HepG2 (cell line): ENCODE measurements around the gene LGALS7B. TPM values are rescaled to one million over a fixed set of nuclear protein-coding genes. Genes with fewer than 3 reads are reported as not detected.
"Not testable (repeated sequence)": the region's sequence is repeated elsewhere in the genome, so short reads cannot be mapped to it uniquely, and the experiment has no call there.

Source experiments
- ATAC-seq: fragments of 200-7000 bp; cut with Tn5 transposase; 3 replicates; pipeline ENCODE4 v1.9.1; 2020; ENCODE audit warnings: mild to moderate bottlenecking, moderate library complexity
- BruUV-seq: library from RNA; stranded (reverse); fragments of 400-500 nt; replicated peaks from 2 replicates; lab custom pipeline; 2021; lab: Mats Ljungman, UMichigan
- CTCF ChIA-PET: fragments of 300-600 bp; formaldehyde crosslinking; extraction: SDS; loops from one replicate; lab custom pipeline; 2021; ENCODE audit warnings: low total read pairs, inconsistent platforms, low intra/inter-chr PET ratio; lab: Yijun Ruan, JAX
- POLR2A ChIA-PET: fragments of 350-600 bp; sonication (Branson Sonifier 250); formaldehyde crosslinking; loops from one replicate; lab custom pipeline; 2020; ENCODE audit warnings: antibody characterized with exemption, inconsistent platforms; lab: Yijun Ruan, JAX
- DNase-seq: peaks from one replicate; pipeline ENCODE4 v3.0.0-alpha.2; 2015; ENCODE audit warnings: low spot score
- FAIRE-seq: peaks from 3 replicates; lab custom pipeline; 2011; peaks lifted over from hg19 to GRCh38; lab: Jason Lieb, UNC
- H2AFZ ChIP-seq: one replicate; pipeline ENCODE4 v1.6.1; 2011; ENCODE audit warnings: low read length, inconsistent platforms
- H3K27ac ChIP-seq: fragments of 300-600 bp; 3 replicates; pipeline ENCODE4 v1.8.0; 2011; ENCODE audit warnings: mixed run types, mild to moderate bottlenecking, mixed read lengths, low read length, inconsistent platforms; ENCODE audit not compliant: insufficient read depth; ENCODE audit errors: extremely low read length
- H3K27me3 ChIP-seq, 2 experiments: fragments of 200-600 bp in 1 of 2; 2 replicates in 1 of 2; 3 replicates in 1 of 2; pipeline versions ENCODE4 v1.6.0 to v1.8.0; 2011; ENCODE audit warnings: low read length in 2 of 2, mild to moderate bottlenecking in 2 of 2, moderate library complexity in 2 of 2, inconsistent platforms in 1 of 2; ENCODE audit not compliant: insufficient read depth in 2 of 2, control insufficient read depth in 1 of 2
- H3K36me3 ChIP-seq, 2 experiments: fragments of 200-600 bp in 1 of 2; replicated peaks in 1 of 2; 2 replicates in 1 of 2; 3 replicates in 1 of 2; pipeline versions ENCODE4 v1.5.1 to v1.8.0; 2011; ENCODE audit warnings: low read length in 2 of 2, inconsistent platforms in 1 of 2; ENCODE audit not compliant: insufficient read depth in 2 of 2, control insufficient read depth in 1 of 2
- H3K4me1 ChIP-seq: 2 replicates; pipeline ENCODE4 v1.5.1; 2012; ENCODE audit warnings: low read length, inconsistent platforms; ENCODE audit not compliant: insufficient read depth
- H3K4me2 ChIP-seq: 2 replicates; pipeline ENCODE4 v1.6.0; 2011; ENCODE audit warnings: low read depth, low read length, inconsistent platforms
- H3K4me3 ChIP-seq, 3 experiments: fragments of 200-600 bp in 1 of 3; sonication (generic), shearing (Covaris generic) in 1 of 3; replicated peaks in 1 of 3; 2 replicates each; pipeline ENCODE4 v1.5.1; 2011 to 2016; ENCODE audit warnings: low read length in 3 of 3, inconsistent platforms in 2 of 3, low read depth in 2 of 3, mild to moderate bottlenecking in 2 of 3, control low read depth in 1 of 3, mixed read lengths in 1 of 3; ENCODE audit not compliant: insufficient read depth in 1 of 3
- H3K79me2 ChIP-seq: one replicate; pipeline ENCODE4 v1.6.1; 2011; ENCODE audit warnings: low read length, inconsistent platforms; ENCODE audit not compliant: insufficient read depth
- H3K9ac ChIP-seq: 2 replicates; pipeline ENCODE4 v1.6.0; 2011; ENCODE audit warnings: mild to moderate bottlenecking, low read depth, low read length, inconsistent platforms; ENCODE audit not compliant: insufficient read depth
- H3K9me3 ChIP-seq: 2 replicates; pipeline ENCODE4 v1.5.1; 2012; ENCODE audit warnings: mild to moderate bottlenecking, low read length
- H4K20me1 ChIP-seq: 2 replicates; pipeline ENCODE4 v1.6.0; 2011; ENCODE audit warnings: inconsistent platforms, mild to moderate bottlenecking, low read length, moderate library complexity; ENCODE audit not compliant: insufficient read depth
- KDM1A ChIP-seq: IDR thresholded peaks from 2 replicates; pipeline ENCODE4 v1.6.1; 2016; ENCODE audit warnings: missing compliant biosample characterization
- MTERF4 ChIP-seq: sonication (generic); formaldehyde crosslinking; IDR thresholded peaks from 2 replicates; pipeline ENCODE4 v1.8.0; 2023; ENCODE audit warnings: mild to moderate bottlenecking, missing genetic modification reagents
- ZBTB2 ChIP-seq: sonication (generic); formaldehyde crosslinking; IDR thresholded peaks from 2 replicates; pipeline ENCODE4 v1.8.0; 2022; ENCODE audit warnings: low read depth, missing genetic modification reagents
- ZBTB3 ChIP-seq: sonication (generic); formaldehyde crosslinking; IDR thresholded peaks from 2 replicates; pipeline ENCODE4 v1.4.0; 2020; ENCODE audit warnings: low read depth, mild to moderate bottlenecking, moderate library complexity, missing genetic modification reagents, borderline replicate concordance
- ZBTB7B ChIP-seq: sonication (generic); formaldehyde crosslinking; IDR thresholded peaks from 2 replicates; pipeline ENCODE4 v1.4.0; 2020; ENCODE audit warnings: missing genetic modification reagents
- ZMAT3 ChIP-seq: sonication (generic); formaldehyde crosslinking; conservative IDR thresholded peaks from 2 replicates; pipeline ENCODE4 v1.7.0; 2021; ENCODE audit warnings: missing genetic modification reagents
- ZMYM3 ChIP-seq: sonication (generic); formaldehyde crosslinking; IDR thresholded peaks from 2 replicates; pipeline ENCODE4 v1.5.1; 2020; ENCODE audit warnings: mild to moderate bottlenecking, missing genetic modification reagents
- ZNF235 ChIP-seq: sonication (generic); formaldehyde crosslinking; IDR thresholded peaks from 2 replicates; pipeline ENCODE4 v1.8.1; 2023; ENCODE audit warnings: mild to moderate bottlenecking, missing genetic modification reagents, borderline replicate concordance
- ZNF629 ChIP-seq: sonication (generic); formaldehyde crosslinking; conservative IDR thresholded peaks from 2 replicates; pipeline ENCODE4 v1.5.0; 2020; ENCODE audit warnings: missing genetic modification reagents
- ZNF652 ChIP-seq: IDR thresholded peaks from 2 replicates; pipeline ENCODE4 v1.6.1; 2016; ENCODE audit warnings: low read depth, borderline replicate concordance
- ZNF740 ChIP-seq: sonication (generic); formaldehyde crosslinking; IDR thresholded peaks from 2 replicates; pipeline ENCODE4 v1.4.0; 2020; ENCODE audit warnings: missing genetic modification reagents
- WGBS: methylation state at CpG from one replicate; pipeline ENCODE4 v1.1.6; 2017; ENCODE audit warnings: low lambda C conversion rate; 5-methylcytosine and 5-hydroxymethylcytosine counted together
- in situ Hi-C: cut with HindIII; loops from 2 replicates; pipeline ENCODE4 v1.10.0; 2017; ENCODE audit warnings: low pct_unique_long_range_greater_than_20kb; ENCODE audit not compliant: extremely low pct_ligation_motif_present
- intact Hi-C: fragments of 100-400 bp; cut with micrococcal nuclease; formaldehyde crosslinking; loops from one replicate; pipeline ENCODE4 v1.10.0; 2022; ENCODE audit not compliant: unreplicated experiment
- polyA plus RNA-seq, 8 experiments: library from polyadenylated mRNA; depleted of rRNA in 3 of 8; stranded (reverse) in 7 of 8; unstranded in 1 of 8; fragments of >200 nt; fragmentation: Illumina TruSeq in 4 of 8; extraction: Trizol in 4 of 8; gene quantifications; 2 replicates each; pipeline versions ENCODE4 v1.2.1 to v1.2.3, GENCODE V29; 2011 to 2016; ENCODE audit warnings: low read depth in 4 of 8, missing spikeins in 1 of 8, mixed read lengths in 1 of 8; ENCODE audit not compliant: insufficient read depth in 1 of 8
- total RNA-seq, 5 experiments: library from RNA; depleted of rRNA; stranded (reverse); fragments of >200 nt; fragmentation: Illumina TruSeq; extraction: Trizol; gene quantifications; 2 replicates each; pipeline ENCODE4 v1.2.3, GENCODE V29; 2016; ENCODE audit warnings: low read depth in 1 of 5

LGALS7B gene
- total and polyA plus RNA-seq, 2 of the 13 experiments (the other 11 are each of a cell fraction or from before 2014, with no cell fraction given) = 1.7 to 2.1 TPM

- H3K36me3 ChIP-seq, H3K27ac ChIP-seq, CTCF ChIA-PET, ATAC-seq, H2AFZ ChIP-seq, H3K4me2 ChIP-seq, H4K20me1 ChIP-seq, H3K9ac ChIP-seq, DNase-seq, H3K4me3 ChIP-seq, H3K9me3 ChIP-seq, POLR2A ChIA-PET, FAIRE-seq, H3K27me3 ChIP-seq, BruUV-seq, intact Hi-C loops, in situ Hi-C loops, H3K79me2 ChIP-seq: not testable (repeated sequence)
- WGBS = 95% methylated on average over 3 of the region's 3 CpGs
- H3K4me1 ChIP-seq = peaks cover 46% of the 10 kb centered on the region
Measured at GRCh38 chr19:38786061-38786460, 2.9 kb upstream of the LGALS7B start.

- Histone ChIP-seq H3K27me3 (no peaks in the 10 kb centered on the region), H3K4me2 (no peak overlapping the region), H3K9me3 (no peaks in the 10 kb centered on the region), H3K4me3 (no peak overlapping the region), H3K27ac (no peak overlapping the region)
- TF ChIP-seq ZBTB3 = no peak
- TF ChIP-seq ZMYM3 = peak; percentile 82
- no peak for TF ChIP-seq ZBTB2
- 0 out of 2 replicates have a peak, but pooled peaks have one; percentile 19 for TF ChIP-seq KDM1A (CRISPR knock-in tag)
- TF ChIP-seq ZNF740 (CRISPR knock-in tag) = no peak
- TF ChIP-seq ZNF629 = peak; percentile 91
- no peak for TF ChIP-seq MTERF4 (CRISPR knock-in tag)
- TF ChIP-seq ZMAT3 (CRISPR knock-in tag) = no peak
- no peak for TF ChIP-seq ZBTB7B (CRISPR knock-in tag)
- TF ChIP-seq ZNF652 = no peak
- TF ChIP-seq ZNF235 (CRISPR knock-in tag) = no peak
- TF ChIP-seq, all 625 proteins: peak for 3
- 91% methylated on average over 8 of the region's 11 CpGs for WGBS
- Histone ChIP-seq H2AFZ (no peak overlapping the region), H3K9ac (no peak overlapping the region), H3K36me3 (no peaks in the 10 kb centered on the region), H3K79me2 (no peaks in the 10 kb centered on the region), H3K4me1 (peaks cover 41% of the 10 kb centered on the region), H4K20me1 (no peaks in the 10 kb centered on the region)
- in situ Hi-C loops = no loop called here
- BruUV-seq = no TSS peak
- ATAC-seq = no peak
- no peak for DNase-seq
- no peak for FAIRE-seq
- POLR2A ChIA-PET = no interaction called here
- CTCF ChIA-PET = no interaction called here
- intact Hi-C loops = no loop called here
Measured at GRCh38 chr19:38786572-38787265, 2.3 kb upstream of the LGALS7B start.
